HG03571 (cell line): ENCODE data around the gene PRDX5.
"Not testable (repeated sequence)": the region's sequence is repeated elsewhere in the genome, so short reads cannot be mapped to it uniquely, and the experiment has no call there.

Experiments used
- ATAC-seq: cut with Tn5 transposase; IDR thresholded peaks from one replicate; pipeline ENCODE4 v1.9.1; 2021; ENCODE audit not compliant: unreplicated experiment

The PRDX5 gene

GRCh38 chr11:64305075-64305690, 12.7 kb upstream of the PRDX5 start, which contains the start of gene ESRRA:
TSS of gene ESRRA (plus strand) at chr11:64305524. CDS start at chr11:64307180, 1,656 bp downstream.
- ATAC-seq, result peak; percentile 54

- ATAC-seq, result peak; percentile 9
These were observed 12.0 kb upstream of the PRDX5 start for GRCh38 chr11:64305691-64306562.

GRCh38 chr11:64306563-64306875, 11.4 kb upstream of the PRDX5 start:
- no peak for ATAC-seq

- ATAC-seq, result no peak
These were observed 10.9 kb upstream of the PRDX5 start for GRCh38 chr11:64306876-64307622.

GRCh38 chr11:64307795-64308194, 10.1 kb upstream of the PRDX5 start:
- ATAC-seq, result not testable (repeated sequence)

- ATAC-seq, result no peak
These were observed 5.0 kb upstream of the PRDX5 start for GRCh38 chr11:64312947-64313346.

GRCh38 chr11:64313491-64314145, 4.3 kb upstream of the PRDX5 start:
- ATAC-seq, result no peak

GRCh38 chr11:64314146-64314804, 3.6 kb upstream of the PRDX5 start:
- no peak for ATAC-seq

GRCh38 chr11:64314805-64315561, 2.9 kb upstream of the PRDX5 start:
- ATAC-seq, result no peak

- ATAC-seq, result not testable (repeated sequence)
These were observed 2.0 kb upstream of the PRDX5 start for GRCh38 chr11:64315667-64316526.

- no peak for ATAC-seq
These were observed 1.1 kb upstream of the PRDX5 start for GRCh38 chr11:64316672-64317324.

GRCh38 chr11:64317325-64317960, 478 bp upstream of the PRDX5 start, which contains the start of gene TRMT112:
TSS of gene TRMT112 (minus strand) at chr11:64317559. CDS start at chr11:64317526, 33 bp downstream.
- ATAC-seq, result peak; percentile 50

GRCh38 chr11:64318766-64319761, 1.1 kb downstream of the PRDX5 start:
- ATAC-seq, result no peak

GRCh38 chr11:64320556-64320955, 2.6 kb downstream of the PRDX5 start:
- no peak for ATAC-seq

GRCh38 chr11:64321026-64321425, 3.1 kb downstream of the PRDX5 start:
- ATAC-seq, result no peak

- no peak for ATAC-seq
These were observed 3.6 kb downstream of the PRDX5 start for GRCh38 chr11:64321533-64321932.

- no peak for ATAC-seq
These were observed 5.0 kb downstream of the PRDX5 start for GRCh38 chr11:64322925-64323260.
